Astrocyte (in vitro differentiated cells and primary cell): ENCODE results near the gene LGALS8.

Experiments
- CTCF ChIP-seq: IDR thresholded peaks from 2 replicates; pipeline ENCODE4 v1.5.1; 2011; ENCODE audit warnings: low read depth, mild to moderate bottlenecking, inconsistent platforms, low read length, moderate library complexity; ENCODE audit not compliant: insufficient read depth
- EZH2 ChIP-seq: IDR thresholded peaks from 2 replicates; pipeline ENCODE4 v1.6.1; 2012; ENCODE audit warnings: mild to moderate bottlenecking, low read length, inconsistent platforms; ENCODE audit not compliant: insufficient read depth

- no peak for TF ChIP-seq CTCF
- TF ChIP-seq EZH2, result no peak
Measured at GRCh38 chr1:236541710-236542109, 17.9 kb downstream of the LGALS8 start.
